ENCODE measurements around the gene ADARB1. TPM values are rescaled to one million over a fixed set of nuclear protein-coding genes. Genes with fewer than 3 reads are reported as not detected.
A peak's percentile ranks its signal among the peaks of the same experiment; 100 is the strongest.

ADARB1 gene
- polyA plus RNA-seq, 3 donors = 0.40 to 2.6 (median 1.0) TPM

DNA sequence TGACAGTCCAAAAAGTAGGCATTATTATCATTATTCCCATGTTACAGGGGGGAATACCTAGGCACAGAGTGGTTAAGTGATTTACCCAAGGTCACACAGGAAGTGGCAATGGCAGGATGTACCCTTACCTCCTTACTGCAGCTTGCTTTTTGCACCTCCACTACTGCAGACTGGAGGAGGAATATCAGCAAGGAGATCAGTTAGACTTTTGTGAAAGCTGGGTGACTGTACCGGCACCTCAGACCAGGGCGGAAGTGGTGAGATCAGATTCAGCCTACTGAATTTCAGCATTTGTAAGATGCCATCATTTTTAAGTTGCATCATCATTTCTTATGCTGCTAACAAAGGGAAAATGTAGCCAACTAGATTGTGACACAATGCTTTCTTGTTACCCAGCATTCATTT is 4.5 kb downstream of the ADARB1 start:
- H3K27me3 ChIP-seq (ENCODE audit: control insufficient read depth in 2 of 2, insufficient read depth in 2 of 2, low read length in 2 of 2) = peaks cover 11 to 18% of the 10 kb centered on the region in 2 donors
- peaks cover 16 to 38% (median 24%) of the 10 kb centered on the region in 3 donors for H3K27me3 Mint-ChIP-seq (ENCODE audit: low read depth in 3 of 3)
- H3K36me3 Mint-ChIP-seq = peaks cover 10% of the 10 kb centered on the region in 2 donors
- H3K27ac ChIP-seq (ENCODE audit: low read depth in 1 of 2, low read length in 2 of 2) = no peak overlapping the region
- H3K79me2 ChIP-seq (ENCODE audit: insufficient read depth, low read length) = no peaks in the 10 kb centered on the region
- H3K9ac ChIP-seq (ENCODE audit: insufficient read depth, low read length, poor library complexity, severe bottlenecking) = no peak overlapping the region
- no CpG with 5 or more reads among the region's 2 CpGs for WGBS (ENCODE audit: insufficient coverage)
- no peak for TF ChIP-seq CTCF (IDR thresholded peaks at IDR 0.05)
- H3K4me2 ChIP-seq (replicated peaks; ENCODE audit: extremely low read depth, low read length, poor library complexity, severe bottlenecking) = peak overlapping the region; percentile 38
- H3K4me1 ChIP-seq (ENCODE audit: control insufficient read depth in 1 of 2, insufficient read depth in 2 of 2, low read length in 2 of 2) = peaks cover 31 to 38% of the 10 kb centered on the region in 2 donors
- no peaks in the 10 kb centered on the region for H3K9me3 ChIP-seq (replicated peaks in 1 of 2; ENCODE audit: control insufficient read depth in 1 of 2, insufficient read depth in 1 of 2, low read length in 2 of 2)
- no peak overlapping the region for H2AFZ ChIP-seq (ENCODE audit: insufficient read depth, low read depth, low read length, poor library complexity, severe bottlenecking)
- peaks cover 39% of the 10 kb centered on the region for H3K4me1 Mint-ChIP-seq
- H4K20me1 ChIP-seq (ENCODE audit: insufficient read depth, low read length) = no peaks in the 10 kb centered on the region
- no peaks in the 10 kb centered on the region for H3K36me3 ChIP-seq (replicated peaks in 1 of 2; ENCODE audit: control insufficient read depth in 1 of 2, insufficient read depth in 2 of 2, low read length in 2 of 2)
- DNase-seq = peak; percentile 75 to 89 (median 85)
- H3K4me3 ChIP-seq (replicated peaks in 1 of 3; ENCODE audit: low read depth in 2 of 3, low read length in 3 of 3) = no peak overlapping the region
- intact Hi-C loops (cut with micrococcal nuclease) = loop anchor here (5.0 to 10.0 kb wide), 2 partner anchors 46 to 112 kb away; no protein-coding TSS in a partner anchor
- H3K9me3 Mint-ChIP-seq = peaks cover 0 to 8% (median 2%) of the 10 kb centered on the region in 7 donors
- peak overlapping the region in 5 of 7 donors; percentile 67 to 82 (median 71) for H3K27ac Mint-ChIP-seq
- no peak overlapping the region for H3K4me3 Mint-ChIP-seq

- H4K20me1 ChIP-seq (ENCODE audit: insufficient read depth, low read length) = no peaks in the 10 kb centered on the region
- no peaks in the 10 kb centered on the region for H3K36me3 ChIP-seq (replicated peaks in 1 of 2; ENCODE audit: control insufficient read depth in 1 of 2, insufficient read depth in 2 of 2, low read length in 2 of 2)
- H3K79me2 ChIP-seq (ENCODE audit: insufficient read depth, low read length) = no peaks in the 10 kb centered on the region
- H3K4me1 ChIP-seq (ENCODE audit: control insufficient read depth in 1 of 2, insufficient read depth in 2 of 2, low read length in 2 of 2) = peaks cover 31 to 38% of the 10 kb centered on the region in 2 donors
- Mint-ChIP-seq H3K4me1 (peaks cover 39% of the 10 kb centered on the region), H3K36me3 (peaks cover 10% of the 10 kb centered on the region in 2 donors), H3K27ac (peak overlapping the region; percentile 67 to 90 (median 81)), H3K9me3 (peaks cover 0 to 8% (median 2%) of the 10 kb centered on the region in 7 donors), H3K27me3 (ENCODE audit: low read depth in 3 of 3) (peaks cover 16 to 38% (median 24%) of the 10 kb centered on the region in 3 donors), H3K4me3 (peak overlapping the region in 1 of 2 donors; percentile 35)
- TF ChIP-seq CTCF (IDR thresholded peaks at IDR 0.05) = no peak
- peak in 2 of 3 donors; percentile 14 to 19 for DNase-seq
- no peak overlapping the region for H3K4me2 ChIP-seq (replicated peaks; ENCODE audit: extremely low read depth, low read length, poor library complexity, severe bottlenecking)
- no peaks in the 10 kb centered on the region for H3K9me3 ChIP-seq (replicated peaks in 1 of 2; ENCODE audit: control insufficient read depth in 1 of 2, insufficient read depth in 1 of 2, low read length in 2 of 2)
- H3K4me3 ChIP-seq (replicated peaks in 1 of 3; ENCODE audit: low read depth in 2 of 3, low read length in 3 of 3) = no peak overlapping the region
- H3K9ac ChIP-seq (ENCODE audit: insufficient read depth, low read length, poor library complexity, severe bottlenecking) = no peak overlapping the region
- peaks cover 11 to 18% of the 10 kb centered on the region in 2 donors for H3K27me3 ChIP-seq (ENCODE audit: control insufficient read depth in 2 of 2, insufficient read depth in 2 of 2, low read length in 2 of 2)
- no CpG with 5 or more reads among the region's 2 CpGs for WGBS (ENCODE audit: insufficient coverage)
- no peak overlapping the region for H2AFZ ChIP-seq (ENCODE audit: insufficient read depth, low read depth, low read length, poor library complexity, severe bottlenecking)
- intact Hi-C loops (cut with micrococcal nuclease) = loop anchor here (5.0 to 10.0 kb wide), 2 partner anchors 45 to 112 kb away; no protein-coding TSS in a partner anchor
- peak overlapping the region in 1 of 2 donors; percentile 6 for H3K27ac ChIP-seq (ENCODE audit: low read depth in 1 of 2, low read length in 2 of 2)
Observed at GRCh38 chr21:45079351-45079750, 5.0 kb downstream of the ADARB1 start.

Measured in CD14-positive monocyte (primary cell).